Activated T-cell treated with anti-CD3 and anti-CD28 coated beads, Interleukin-2, amount 50 U/mL, for 4 hours (primary cell): Measurements from ENCODE around the gene RBCK1. TPM values are rescaled to one million over a fixed set of nuclear protein-coding genes. Genes with fewer than 3 reads are reported as not detected.

ENCODE experiments used
- ATAC-seq, 2 donors: fragments of 200-7000 bp; cut with Tn5 transposase; one replicate each; pipeline ENCODE4 v1.10.0; 2021
- DNase-seq: peaks from one replicate; pipeline ENCODE4 v3.0.0-alpha.2; 2020
- H3K27me3 Mint-ChIP-seq: one replicate; pipeline ENCODE4 v1.8.0; 2021; ENCODE audit warnings: low read depth, mixed read lengths
- H3K36me3 Mint-ChIP-seq: one replicate; pipeline ENCODE4 v1.8.0; 2022; ENCODE audit warnings: mixed read lengths; ENCODE audit not compliant: insufficient read depth
- H3K4me1 Mint-ChIP-seq: one replicate; pipeline ENCODE4 v1.8.0; 2021; ENCODE audit warnings: low read depth, mixed read lengths
- H3K4me3 Mint-ChIP-seq: one replicate; pipeline ENCODE4 v1.8.0; 2021; ENCODE audit warnings: mild to moderate bottlenecking, moderate library complexity, mixed read lengths
- H3K9me3 Mint-ChIP-seq: one replicate; pipeline ENCODE4 v1.8.0; 2021; ENCODE audit warnings: mixed read lengths
- total RNA-seq, 3 donors: library from RNA; stranded (reverse); gene quantifications; one replicate each; pipeline ENCODE4 v1.2.1, GENCODE V29; 2021

Gene RBCK1
- 100 to 1,000 TPM in 2 of 3 donors, 10 to 100 TPM in 1; 87.1 to 104 (median 103) TPM for total RNA-seq

DNA sequence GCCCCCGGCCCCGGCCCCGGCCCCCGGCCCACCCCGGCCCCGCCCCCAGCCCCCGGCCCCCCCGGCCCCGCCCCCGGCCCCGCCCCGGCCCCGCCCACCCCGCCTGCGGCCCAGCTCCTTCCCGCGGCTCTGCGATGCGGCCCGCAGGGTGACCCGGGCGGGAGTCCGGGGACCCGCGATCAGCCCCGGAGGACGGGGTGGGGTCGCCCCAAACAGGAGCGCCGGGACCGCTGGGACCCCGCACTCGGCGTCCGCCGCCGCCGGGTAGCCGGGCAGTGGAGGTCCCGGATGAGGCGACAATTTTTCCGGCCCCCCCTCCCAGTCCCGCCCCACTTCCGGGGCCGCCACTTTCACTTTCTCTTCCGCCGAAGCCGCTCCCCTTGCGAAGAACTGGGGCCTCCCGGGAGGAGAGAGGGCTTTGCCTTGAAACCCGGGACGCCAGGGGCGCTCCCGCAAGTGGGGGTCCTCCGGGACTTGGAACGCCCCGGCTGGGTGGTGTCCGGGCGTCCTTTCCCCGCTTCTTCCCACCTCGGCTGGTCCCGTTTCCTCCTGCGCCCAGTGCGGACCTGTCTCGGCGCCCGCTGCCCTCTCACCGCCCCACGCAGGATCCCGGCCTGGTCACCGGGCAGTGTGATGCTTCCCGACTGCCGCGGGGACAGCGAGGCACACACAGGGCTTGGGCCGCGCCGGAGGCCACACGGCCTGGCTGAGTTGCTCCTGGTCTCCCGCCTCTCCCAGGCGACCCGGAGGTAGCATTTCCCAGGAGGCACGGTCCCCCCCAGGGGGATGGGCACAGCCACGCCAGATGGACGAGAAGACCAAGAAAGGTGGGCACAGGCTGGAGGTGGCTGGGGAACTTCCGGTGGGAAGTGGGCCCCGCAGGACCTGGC, at the start of gene RBCK1:
RBCK1 (plus strand) TSS at position 347 of the 890 bp plus-strand sequence; CDS start at position 806, 459 bp downstream.
- peaks cover 32% of the 10 kb centered on the region for H3K36me3 Mint-ChIP-seq
- no peaks in the 10 kb centered on the region for H3K27me3 Mint-ChIP-seq
- DNase-seq (peak; percentile 85), ATAC-seq (peak; percentile 80 to 82)
- H3K4me3 Mint-ChIP-seq = peak within 1 kb of the TSS; percentile 97
- peaks cover 46% of the 10 kb centered on the region for H3K4me1 Mint-ChIP-seq
- H3K9me3 Mint-ChIP-seq = no peaks in the 10 kb centered on the region

DNA sequence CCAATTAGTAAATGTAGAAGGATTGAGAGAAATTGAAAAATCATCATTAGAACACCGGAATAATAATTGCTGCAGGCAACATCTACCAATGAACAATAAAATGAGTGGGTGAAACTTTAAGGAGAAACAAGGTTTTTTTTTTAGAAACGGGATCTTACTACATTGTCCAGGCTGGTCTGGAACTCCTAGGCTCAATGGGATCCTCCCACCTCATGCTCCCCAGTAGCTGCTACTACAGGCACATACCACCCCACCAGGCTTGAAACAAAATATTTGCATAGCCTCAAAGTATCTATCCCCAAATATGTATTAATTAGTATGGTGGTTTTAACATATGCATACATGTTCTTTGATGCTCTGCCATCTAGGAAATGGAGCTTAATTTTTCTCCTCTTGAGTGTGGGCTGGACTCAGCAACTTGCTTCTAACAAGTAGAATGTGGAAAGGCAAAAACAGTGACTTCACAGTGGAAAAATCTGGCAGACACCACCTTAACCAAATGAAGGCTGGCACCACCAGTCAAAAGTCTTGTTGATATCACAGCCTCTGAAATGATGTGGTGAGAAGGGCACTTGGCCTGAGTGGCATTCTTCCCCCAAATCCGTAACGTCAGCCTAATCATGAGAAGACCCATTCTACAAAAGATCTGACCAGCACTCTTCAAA, 49.1 kb upstream of the RBCK1 start:
- peaks cover 8% of the 10 kb centered on the region for H3K4me1 Mint-ChIP-seq
- H3K36me3 Mint-ChIP-seq = no peaks in the 10 kb centered on the region
- no peak for ATAC-seq
- H3K9me3 Mint-ChIP-seq = no peaks in the 10 kb centered on the region
- no peak for DNase-seq
- H3K27me3 Mint-ChIP-seq = no peaks in the 10 kb centered on the region
- no peak overlapping the region for H3K4me3 Mint-ChIP-seq

DNA sequence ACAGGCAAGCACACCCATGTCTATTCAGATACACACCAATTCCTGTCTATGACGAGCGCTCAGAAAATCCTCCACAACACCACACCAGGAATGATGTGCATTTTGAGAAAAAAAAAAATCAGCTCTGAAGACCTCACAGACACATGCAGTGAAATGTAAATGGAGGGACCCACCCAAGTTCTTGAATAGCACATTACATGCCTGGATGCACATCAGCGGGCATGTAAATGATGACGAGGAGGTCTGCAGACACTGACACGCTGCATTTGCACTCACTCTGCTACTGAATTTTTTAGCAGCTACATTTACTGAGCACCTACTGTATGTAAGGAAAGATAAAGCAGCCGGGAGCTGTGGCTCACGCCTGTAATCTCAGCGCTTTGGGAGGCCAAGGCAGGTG, 46.5 kb upstream of the RBCK1 start:
- DNase-seq (no peak), ATAC-seq (no peak)
- no peaks in the 10 kb centered on the region for H3K36me3 Mint-ChIP-seq
- H3K9me3 Mint-ChIP-seq = no peaks in the 10 kb centered on the region
- peaks cover 26% of the 10 kb centered on the region for H3K4me1 Mint-ChIP-seq
- H3K27me3 Mint-ChIP-seq = no peaks in the 10 kb centered on the region
- H3K4me3 Mint-ChIP-seq = no peak overlapping the region

DNA sequence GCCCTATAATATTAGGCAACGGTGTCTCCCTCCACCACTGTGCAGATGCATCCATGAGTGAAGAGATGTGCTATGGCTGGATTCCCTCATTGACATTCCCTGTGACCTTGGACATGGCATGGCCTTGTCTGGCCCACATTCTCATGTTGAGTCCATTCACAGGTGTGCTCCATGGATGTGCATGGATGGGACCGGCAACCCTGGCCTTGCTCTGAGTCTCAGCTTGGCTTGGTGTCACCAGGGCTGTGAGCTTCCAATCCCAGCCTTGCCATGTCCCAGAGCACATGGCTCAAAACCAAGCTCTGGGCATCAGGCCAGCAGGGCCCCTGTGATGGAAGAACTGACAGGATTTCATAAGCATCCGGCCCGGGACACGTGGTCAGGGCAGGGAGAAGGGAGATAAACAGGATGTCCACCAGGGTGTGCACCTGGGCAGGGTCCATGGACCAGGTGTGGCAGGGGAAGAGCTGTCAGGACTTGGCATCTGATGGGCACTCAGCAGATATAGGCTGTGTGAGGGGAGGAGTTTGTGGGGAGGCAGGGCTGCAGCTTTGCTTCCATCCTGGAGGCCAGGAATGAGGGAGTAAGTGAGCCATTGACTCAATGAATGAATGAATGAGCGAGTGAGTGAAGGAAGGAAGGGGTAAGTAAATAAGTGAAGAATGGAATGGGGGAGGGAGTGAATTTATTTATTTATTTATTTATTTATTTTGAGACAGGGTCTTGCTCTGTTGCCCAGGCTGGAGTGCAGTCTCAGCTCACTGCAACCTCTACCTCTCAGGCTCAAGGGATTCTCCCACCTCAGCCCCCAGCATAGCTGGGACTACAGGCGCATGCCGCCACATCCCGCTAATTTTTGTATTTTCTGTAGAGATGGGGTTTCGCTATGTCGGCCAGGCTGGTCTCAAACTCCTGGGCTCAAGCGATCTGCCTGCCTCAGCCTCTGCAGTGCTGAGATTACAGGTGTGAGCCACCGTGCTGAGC, 45.5 kb upstream of the RBCK1 start:
- ATAC-seq (peak in 1 of 2 donors; percentile 18), DNase-seq (no peak)
- H3K9me3 Mint-ChIP-seq = no peaks in the 10 kb centered on the region
- H3K4me1 Mint-ChIP-seq = peaks cover 30% of the 10 kb centered on the region
- peak overlapping the region; percentile 12 for H3K4me3 Mint-ChIP-seq
- H3K36me3 Mint-ChIP-seq = no peaks in the 10 kb centered on the region
- no peaks in the 10 kb centered on the region for H3K27me3 Mint-ChIP-seq

DNA sequence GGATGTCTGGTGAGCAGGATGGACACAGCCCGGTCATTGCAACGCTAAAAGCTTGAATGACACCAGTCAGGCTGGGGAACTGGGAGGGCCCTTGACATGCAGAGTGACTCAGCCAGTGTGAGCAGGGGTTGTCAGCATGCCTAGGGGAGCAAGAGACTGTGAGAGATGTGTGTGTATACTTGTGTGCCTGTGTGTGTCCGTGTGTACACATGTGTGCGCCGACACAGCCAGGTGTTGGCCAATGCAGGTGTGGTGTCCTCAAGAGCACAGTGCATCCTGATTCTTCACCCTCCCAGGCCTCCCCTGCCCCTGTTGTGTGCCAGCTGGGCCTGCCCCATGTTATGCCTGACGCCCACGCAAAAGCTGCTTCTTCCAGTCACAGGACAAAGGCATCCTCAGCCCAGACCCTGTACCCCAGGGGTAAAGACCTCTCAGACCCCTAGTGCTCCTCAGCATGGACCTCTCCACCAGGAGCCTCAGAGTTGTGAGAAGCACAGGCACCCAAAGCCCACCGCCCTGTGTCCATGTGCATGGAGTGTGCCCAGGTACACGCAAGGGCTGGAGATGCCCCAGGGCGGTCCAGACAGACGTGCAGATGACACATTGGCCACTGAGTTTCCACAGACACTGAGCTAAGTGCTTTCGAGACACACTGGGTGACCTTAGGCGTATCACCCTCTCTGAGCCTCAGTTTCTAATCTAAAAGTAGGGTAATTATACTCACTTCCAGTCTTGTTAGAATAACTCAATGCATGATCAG, 44.6 kb upstream of the RBCK1 start:
- H3K36me3 Mint-ChIP-seq = no peaks in the 10 kb centered on the region

DNA sequence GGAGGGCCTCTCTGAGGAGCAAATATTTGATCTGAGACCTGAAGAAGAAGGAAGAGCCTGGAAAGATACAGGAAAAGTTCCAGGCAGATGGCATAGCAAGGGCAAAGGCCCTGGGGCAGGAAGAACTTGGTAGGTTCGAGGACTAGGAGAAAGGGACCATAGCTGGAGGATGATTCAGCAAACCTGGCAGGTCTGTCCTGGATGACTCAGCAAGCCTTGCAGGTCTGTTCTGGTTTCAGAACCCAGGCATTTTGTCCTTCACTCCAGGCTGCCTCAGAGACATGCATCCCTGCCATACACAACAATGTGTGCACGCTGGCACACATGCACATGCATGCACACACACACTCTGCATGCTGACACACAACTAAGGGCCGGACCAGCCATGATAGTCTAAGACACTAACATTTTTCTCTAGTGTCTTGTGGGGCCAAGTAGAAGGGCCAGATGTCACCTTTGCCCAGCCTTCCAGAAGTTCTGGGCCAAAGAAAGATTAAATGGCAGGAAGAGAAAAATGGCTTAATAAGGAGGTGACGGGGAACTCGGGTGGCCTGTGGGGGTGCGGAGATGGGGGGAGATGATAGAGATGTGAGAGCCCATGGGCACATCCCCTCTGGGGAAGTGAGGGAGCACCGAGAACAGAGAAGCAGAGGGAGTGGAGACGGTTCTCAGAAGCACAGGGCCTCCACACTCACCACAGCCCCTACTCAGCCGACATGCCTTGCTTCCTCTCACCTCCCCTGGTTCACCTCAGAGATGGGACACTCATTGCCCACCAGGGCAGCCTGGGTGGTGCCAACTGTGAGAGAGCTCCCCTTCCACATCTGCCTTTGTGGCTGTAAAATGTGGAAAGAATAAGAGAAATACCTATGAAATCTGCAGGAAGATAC, 42.9 kb upstream of the RBCK1 start:
- ATAC-seq (peak in 1 of 2 donors; percentile 43), DNase-seq (no peak)
- H3K4me3 Mint-ChIP-seq = no peak overlapping the region
- H3K36me3 Mint-ChIP-seq = no peaks in the 10 kb centered on the region
- no peaks in the 10 kb centered on the region for H3K9me3 Mint-ChIP-seq
- H3K4me1 Mint-ChIP-seq = peaks cover 30% of the 10 kb centered on the region
- H3K27me3 Mint-ChIP-seq = peaks cover 2% of the 10 kb centered on the region

More for the DNA sequence above, 44.6 kb upstream of the RBCK1 start:
- DNase-seq (no peak), ATAC-seq (no peak)
- H3K27me3 Mint-ChIP-seq = no peaks in the 10 kb centered on the region
- H3K9me3 Mint-ChIP-seq = no peaks in the 10 kb centered on the region
- H3K4me1 Mint-ChIP-seq = peaks cover 30% of the 10 kb centered on the region
- H3K4me3 Mint-ChIP-seq = no peak overlapping the region

DNA sequence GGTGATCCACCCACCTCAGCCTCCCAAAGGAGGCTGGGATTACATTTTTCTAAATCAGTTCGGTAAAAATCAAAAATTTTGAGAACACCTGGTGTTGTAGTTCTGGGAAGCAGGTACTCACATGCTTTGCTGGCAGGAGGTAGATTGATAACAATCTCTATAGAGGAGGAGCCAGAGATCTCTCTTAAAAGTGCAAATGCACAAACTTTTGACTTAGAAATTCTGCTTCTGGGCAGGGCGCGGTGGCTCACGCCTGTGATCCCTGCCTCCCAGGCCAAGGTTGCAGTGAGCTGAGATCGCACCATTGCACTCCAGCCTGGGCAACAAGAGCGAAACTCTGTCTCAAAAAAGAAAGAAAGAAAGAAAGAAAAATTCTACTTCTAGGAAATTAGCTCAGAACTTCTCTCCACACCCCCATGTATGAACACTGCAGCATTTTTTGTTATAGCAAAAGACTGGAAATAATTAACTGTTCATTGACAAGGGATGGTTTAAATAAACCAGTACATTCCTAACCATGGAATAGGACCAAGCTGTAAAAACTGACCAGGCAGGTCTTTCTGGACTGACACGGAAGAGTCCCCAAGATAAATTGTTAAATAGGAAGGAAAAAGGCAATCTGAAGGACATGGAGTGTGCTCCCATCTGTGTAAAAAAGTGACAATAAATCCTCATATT, 41.9 kb upstream of the RBCK1 start:
- DNase-seq (no peak), ATAC-seq (no peak)
- Mint-ChIP-seq H3K4me1 (peaks cover 30% of the 10 kb centered on the region), H3K4me3 (no peak overlapping the region), H3K9me3 (no peaks in the 10 kb centered on the region), H3K36me3 (no peaks in the 10 kb centered on the region), H3K27me3 (peaks cover 2% of the 10 kb centered on the region)

DNA sequence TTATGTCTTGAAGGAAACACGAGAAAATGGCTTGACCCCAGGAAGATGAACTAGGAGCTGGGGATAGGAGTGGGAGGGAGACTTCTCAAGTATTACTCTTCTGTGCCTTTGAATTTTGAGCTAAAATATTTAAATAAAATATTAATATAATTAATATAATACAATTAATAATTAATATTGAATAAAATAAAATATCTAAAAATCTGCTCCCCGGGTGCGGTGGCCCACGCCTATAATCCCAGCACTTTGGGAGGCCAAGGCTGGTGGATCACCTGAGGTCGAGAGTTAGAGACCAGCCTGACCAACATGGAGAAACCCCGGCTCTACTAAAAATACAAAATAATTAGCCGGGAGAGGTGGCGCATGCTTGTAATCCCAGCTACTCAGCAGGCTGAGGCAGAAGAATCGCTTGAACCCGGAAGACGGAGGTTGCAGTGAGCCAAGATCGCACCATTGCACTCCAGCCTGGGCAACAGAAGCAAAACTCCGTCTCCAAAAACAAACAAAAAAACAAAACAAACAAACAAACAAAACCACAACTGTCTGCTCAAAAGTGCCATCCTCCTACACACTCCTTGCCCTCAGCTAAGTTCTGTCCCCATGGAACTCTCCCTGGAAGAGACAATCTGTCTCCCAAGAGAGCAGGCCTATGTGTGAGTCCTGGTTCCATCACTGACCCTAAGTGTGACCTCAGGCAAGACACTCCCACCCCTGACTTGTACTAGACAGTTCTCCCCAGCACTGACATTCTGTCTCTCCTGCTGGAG, 41.2 kb upstream of the RBCK1 start:
- no peak for DNase-seq
- no peak overlapping the region for H3K4me3 Mint-ChIP-seq
- no peaks in the 10 kb centered on the region for H3K9me3 Mint-ChIP-seq

DNA sequence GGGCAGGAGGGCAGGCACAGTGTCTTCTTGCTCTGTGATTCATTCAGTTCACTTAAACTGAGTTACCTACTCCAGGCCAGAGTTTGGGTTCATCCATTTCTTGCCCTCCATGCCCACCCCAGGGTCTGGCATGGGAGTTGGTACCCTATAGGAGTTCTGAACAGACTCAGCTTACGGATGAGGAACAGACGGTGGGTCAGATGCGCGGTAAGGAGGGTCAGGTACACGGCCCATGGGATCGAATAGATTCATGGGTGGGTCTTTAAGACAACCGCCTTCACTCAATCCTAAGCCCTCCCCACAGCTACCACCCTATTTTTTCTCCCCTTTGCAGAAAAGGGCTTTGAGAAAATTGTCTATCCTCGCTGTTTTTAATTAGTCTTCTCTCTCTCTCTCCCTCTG, 40.6 kb upstream of the RBCK1 start:
- H3K36me3 Mint-ChIP-seq = no peaks in the 10 kb centered on the region
- DNase-seq (no peak), ATAC-seq (no peak)
- H3K4me1 Mint-ChIP-seq = peaks cover 33% of the 10 kb centered on the region
- no peak overlapping the region for H3K4me3 Mint-ChIP-seq
- peaks cover 2% of the 10 kb centered on the region for H3K27me3 Mint-ChIP-seq
- no peaks in the 10 kb centered on the region for H3K9me3 Mint-ChIP-seq

More for the DNA sequence above, 41.2 kb upstream of the RBCK1 start:
- Mint-ChIP-seq H3K27me3 (peaks cover 2% of the 10 kb centered on the region), H3K36me3 (no peaks in the 10 kb centered on the region), H3K4me1 (peaks cover 32% of the 10 kb centered on the region)
- ATAC-seq = no peak

DNA sequence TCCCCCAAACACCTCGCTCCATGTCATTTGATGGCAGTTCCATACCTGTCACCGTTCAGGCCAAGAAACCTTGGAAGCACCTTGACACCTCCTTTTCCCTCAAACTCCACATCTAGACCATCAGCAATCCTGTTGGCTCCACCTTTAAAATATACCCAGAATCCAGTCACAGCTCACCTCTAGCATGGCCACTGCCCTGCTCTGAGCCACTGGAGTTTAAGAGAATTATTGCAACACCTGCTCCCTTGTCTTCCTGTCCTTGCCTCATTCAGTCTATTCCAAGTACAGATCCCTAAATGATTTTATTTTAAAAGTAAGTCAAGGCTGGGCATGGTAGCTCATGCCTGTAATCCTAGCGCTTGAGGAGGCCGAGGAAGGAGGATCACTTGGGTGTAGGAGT, 39.2 kb upstream of the RBCK1 start:
- H3K36me3 Mint-ChIP-seq = no peaks in the 10 kb centered on the region
- no peak overlapping the region for H3K4me3 Mint-ChIP-seq
- peaks cover 33% of the 10 kb centered on the region for H3K4me1 Mint-ChIP-seq

DNA sequence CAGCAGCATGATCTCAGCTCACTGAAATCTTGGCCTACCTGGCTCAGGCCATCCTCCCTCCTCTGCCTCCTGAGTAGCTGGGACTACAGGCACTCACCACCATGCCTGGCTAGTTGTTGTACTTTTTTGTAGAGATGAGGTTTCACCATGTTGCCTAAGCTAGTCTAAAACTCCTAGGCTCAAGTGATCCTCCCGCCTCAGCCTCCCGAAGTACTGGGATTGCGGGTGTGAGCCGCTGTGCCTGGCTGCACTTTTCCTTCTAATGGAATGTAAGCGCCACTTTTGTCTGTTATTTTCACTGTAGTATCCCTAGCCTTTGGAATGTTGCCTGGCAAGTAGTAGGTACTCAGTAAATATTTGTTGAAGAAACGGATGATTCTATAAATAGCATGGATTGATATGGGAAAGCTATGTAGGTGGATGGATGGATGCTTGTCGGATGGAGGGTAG, 37.9 kb upstream of the RBCK1 start:
- no peaks in the 10 kb centered on the region for H3K9me3 Mint-ChIP-seq
- DNase-seq (no peak), ATAC-seq (no peak)
- H3K27me3 Mint-ChIP-seq = peaks cover 2% of the 10 kb centered on the region
- no peak overlapping the region for H3K4me3 Mint-ChIP-seq
- peaks cover 27% of the 10 kb centered on the region for H3K4me1 Mint-ChIP-seq
- H3K36me3 Mint-ChIP-seq = no peaks in the 10 kb centered on the region

More for the DNA sequence above, 39.2 kb upstream of the RBCK1 start:
- no peaks in the 10 kb centered on the region for H3K9me3 Mint-ChIP-seq
- H3K27me3 Mint-ChIP-seq = peaks cover 2% of the 10 kb centered on the region
- DNase-seq = no peak
- no peak for ATAC-seq
